HEK293T (cell line): Measurements from ENCODE around the gene IL6R.
"Not testable (repeated sequence)": the region's sequence is repeated elsewhere in the genome, so short reads cannot be mapped to it uniquely, and the experiment has no call there.

Experiments
- CTCF ChIA-PET: fragments of 350-600 bp; formaldehyde crosslinking; extraction: SDS; loops from one replicate; lab custom pipeline; 2021; ENCODE audit warnings: antibody characterized with exemption, inconsistent platforms; lab: Yijun Ruan, JAX
- POLR2A ChIA-PET: fragments of 350-600 bp; formaldehyde crosslinking; extraction: SDS; loops from one replicate; lab custom pipeline; 2020; ENCODE audit warnings: antibody characterized with exemption, inconsistent platforms; lab: Yijun Ruan, JAX
- DNase-seq: peaks from one replicate; pipeline ENCODE4 v3.0.0; 2012; ENCODE audit warnings: mixed read lengths; ENCODE audit errors: extremely low spot score
- ARNT ChIP-seq: fragments of 450-650 bp; IDR thresholded peaks from 2 replicates; pipeline ENCODE4 v1.6.1; 2017; ENCODE audit warnings: mild to moderate bottlenecking
- BHLHE40 ChIP-seq: fragments of 450-650 bp; IDR thresholded peaks from 2 replicates; pipeline ENCODE4 v1.6.1; 2016; ENCODE audit warnings: mild to moderate bottlenecking, moderate library complexity, borderline replicate concordance
- CTBP1 ChIP-seq: fragments of 450-650 bp; IDR thresholded peaks from 2 replicates; pipeline ENCODE4 v1.6.1; 2016; ENCODE audit warnings: borderline replicate concordance
- ELF4 ChIP-seq: fragments of 450-650 bp; IDR thresholded peaks from 2 replicates; pipeline ENCODE4 v1.6.1; 2017; ENCODE audit warnings: antibody characterized with exemption
- FOXA1 ChIP-seq: fragments of 450-650 bp; IDR thresholded peaks from 2 replicates; pipeline ENCODE4 v1.6.1; 2016; ENCODE audit warnings: mild to moderate bottlenecking
- FOXK2 ChIP-seq: fragments of 450-650 bp; IDR thresholded peaks from 2 replicates; pipeline ENCODE4 v1.6.1; 2016; ENCODE audit warnings: mild to moderate bottlenecking
- FOXM1 ChIP-seq: fragments of 450-650 bp; IDR thresholded peaks from 2 replicates; pipeline ENCODE4 v1.6.1; 2017; ENCODE audit warnings: mild to moderate bottlenecking, borderline replicate concordance
- HDGF ChIP-seq: fragments of 450-650 bp; IDR thresholded peaks from 2 replicates; pipeline ENCODE4 v1.6.1; 2017; ENCODE audit warnings: antibody characterized with exemption, borderline replicate concordance
- L3MBTL2 ChIP-seq: fragments of 450-650 bp; conservative IDR thresholded peaks from 2 replicates; pipeline ENCODE4 v1.6.1; 2016; ENCODE audit warnings: mild to moderate bottlenecking
- LEF1 ChIP-seq: fragments of 450-650 bp; IDR thresholded peaks from 2 replicates; pipeline ENCODE4 v1.6.1; 2017; ENCODE audit warnings: mild to moderate bottlenecking, borderline replicate concordance
- NFRKB ChIP-seq: fragments of 450-650 bp; IDR thresholded peaks from 2 replicates; pipeline ENCODE4 v1.6.1; 2016; ENCODE audit warnings: mild to moderate bottlenecking, moderate library complexity
- SP1 ChIP-seq: fragments of 450-650 bp; IDR thresholded peaks from 2 replicates; pipeline ENCODE4 v1.6.1; 2017
- SUZ12 ChIP-seq: fragments of 450-650 bp; IDR thresholded peaks from 2 replicates; pipeline ENCODE4 v1.6.1; 2016; ENCODE audit warnings: mild to moderate bottlenecking
- TARDBP ChIP-seq: fragments of 450-650 bp; IDR thresholded peaks from 2 replicates; pipeline ENCODE4 v1.6.1; 2016
- ZNF384 ChIP-seq: fragments of 450-650 bp; IDR thresholded peaks from 2 replicates; pipeline ENCODE4 v1.6.1; 2016
- TF ChIP-seq, protein P1 (sequence below): fragments of 450-650 bp; IDR thresholded peaks from 2 replicates; pipeline ENCODE4 v1.6.1; 2016

The IL6R gene

DNA sequence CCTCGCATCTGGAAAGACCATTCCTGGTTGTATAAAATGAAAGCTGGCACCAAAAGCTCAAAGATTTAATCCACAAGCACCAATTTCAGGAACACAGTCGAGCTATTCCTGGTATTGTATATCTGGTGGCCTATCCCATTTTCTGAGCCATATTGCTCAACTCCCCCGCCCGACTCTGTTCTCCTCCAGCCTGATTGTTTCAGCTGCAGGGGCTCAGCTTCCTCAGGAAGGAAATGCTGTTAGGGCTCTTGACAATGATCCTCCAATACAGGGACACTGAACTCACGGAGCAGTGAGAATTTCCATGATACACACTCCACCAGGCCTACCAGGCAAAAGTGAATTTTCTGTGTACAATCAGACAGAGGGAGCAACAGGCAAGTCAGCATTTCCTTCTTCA, 80.0 kb downstream of the IL6R start:
- ChIA-PET CTCF (interaction anchor here (0.5 to 3.5 kb wide), 3 partner anchors 61 to 358 kb away, joined by 5 to 10 read pairs (median 6); no protein-coding TSS in a partner anchor), POLR2A (no interaction called here)
- TF ChIP-seq ELF4 (no peak), TARDBP (no peak), SUZ12 (no peak), L3MBTL2 (no peak), ARNT (no peak), CTBP1 (no peak), SP1 (no peak)
- no peak for DNase-seq

DNA sequence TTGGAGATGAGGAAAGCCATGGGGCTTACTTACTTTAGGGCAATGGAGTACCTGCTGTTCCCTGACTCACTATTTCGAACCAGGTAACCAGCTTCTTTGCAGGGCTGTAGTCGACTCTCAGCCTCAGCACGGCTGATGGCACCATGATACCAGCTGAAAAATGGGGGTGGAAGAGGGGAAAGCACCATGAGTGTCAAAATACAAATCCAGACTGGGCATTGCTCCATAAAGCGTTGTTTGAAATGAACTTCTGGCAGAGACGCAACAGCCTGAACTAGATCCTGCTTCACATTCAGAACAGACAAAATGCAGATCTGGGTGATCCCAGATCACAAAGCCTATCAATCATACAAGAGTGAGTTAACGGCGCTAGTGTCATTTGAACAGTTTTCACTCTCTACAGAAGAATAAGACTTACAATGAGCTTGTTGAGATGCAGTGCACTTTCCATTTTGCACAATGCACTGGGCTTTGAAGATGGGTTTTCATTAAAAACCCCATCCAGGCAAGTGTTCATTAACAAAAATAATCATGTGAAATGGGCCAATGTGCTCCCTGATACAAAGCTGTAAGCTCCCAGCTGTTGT, 80.9 kb downstream of the IL6R start:
- no peak for DNase-seq
- CTCF ChIA-PET: interaction anchor here (0.6 to 3.5 kb wide), 2 partner anchors 14 to 61 kb away, joined by 3 to 10 read pairs; no protein-coding TSS in a partner anchor
- POLR2A ChIA-PET: no interaction called here

DNA sequence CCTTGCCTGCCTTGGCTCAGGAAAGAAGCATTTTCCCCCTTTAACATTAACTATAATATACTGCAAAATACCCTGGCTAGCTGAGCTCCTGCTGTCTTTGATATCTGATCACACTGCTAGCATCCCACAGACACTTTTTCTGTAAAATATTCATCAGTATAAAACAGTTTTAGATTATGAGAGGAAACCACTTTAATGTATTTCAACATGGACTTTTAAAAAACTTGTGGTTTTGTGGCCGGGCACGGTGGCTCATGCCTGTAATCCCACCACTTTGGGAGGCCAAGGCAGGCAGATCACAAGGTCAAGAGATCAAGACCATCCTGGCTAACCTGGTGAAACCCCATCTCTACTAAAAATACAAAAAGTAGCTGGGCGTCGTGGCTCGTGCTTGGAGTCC, 81.6 kb downstream of the IL6R start:
- CTCF ChIA-PET: interaction anchor here (3.5 kb wide), 1 partner anchor 60 kb away, joined by 10 read pairs; no protein-coding TSS in a partner anchor
- POLR2A ChIA-PET: not testable (repeated sequence)

More for the DNA sequence above, 80.9 kb downstream of the IL6R start:
- no peak for TF ChIP-seq TARDBP
- no peak for TF ChIP-seq L3MBTL2
- TF ChIP-seq HDGF: no peak
- TF ChIP-seq ARNT: no peak
- TF ChIP-seq SP1: no peak
- no peak for TF ChIP-seq NFRKB
- TF ChIP-seq FOXK2: no peak
- TF ChIP-seq LEF1: no peak

DNA sequence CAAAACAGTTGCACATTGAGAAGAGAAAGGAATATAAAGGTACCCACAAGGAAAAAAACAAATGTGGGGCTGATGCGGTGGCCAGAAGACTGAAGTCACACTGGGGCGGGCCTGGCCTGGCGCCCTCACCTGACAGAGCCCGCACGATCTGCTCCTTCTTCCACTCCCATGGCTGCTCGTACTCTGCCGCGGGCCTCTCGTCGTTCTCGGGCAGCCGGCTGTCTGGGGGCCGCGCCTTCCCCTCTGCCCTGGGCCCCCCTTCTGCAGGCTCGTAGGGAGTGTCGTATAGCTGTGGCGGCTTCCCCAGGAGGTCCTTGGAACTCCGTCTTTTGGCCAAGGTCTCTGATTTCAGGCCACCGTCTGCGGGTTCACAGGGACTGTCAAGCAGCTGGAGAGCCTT, 83.8 kb downstream of the IL6R start:
- ChIA-PET POLR2A (no interaction called here), CTCF (interaction anchor here (3.5 kb wide), 1 partner anchor 58 kb away, joined by 10 read pairs; no protein-coding TSS in a partner anchor)
- DNase-seq: no peak
- TF ChIP-seq, protein P1, sequence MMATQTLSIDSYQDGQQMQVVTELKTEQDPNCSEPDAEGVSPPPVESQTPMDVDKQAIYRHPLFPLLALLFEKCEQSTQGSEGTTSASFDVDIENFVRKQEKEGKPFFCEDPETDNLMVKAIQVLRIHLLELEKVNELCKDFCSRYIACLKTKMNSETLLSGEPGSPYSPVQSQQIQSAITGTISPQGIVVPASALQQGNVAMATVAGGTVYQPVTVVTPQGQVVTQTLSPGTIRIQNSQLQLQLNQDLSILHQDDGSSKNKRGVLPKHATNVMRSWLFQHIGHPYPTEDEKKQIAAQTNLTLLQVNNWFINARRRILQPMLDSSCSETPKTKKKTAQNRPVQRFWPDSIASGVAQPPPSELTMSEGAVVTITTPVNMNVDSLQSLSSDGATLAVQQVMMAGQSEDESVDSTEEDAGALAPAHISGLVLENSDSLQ: no peak
- TF ChIP-seq L3MBTL2 (no peak), HDGF (no peak), SUZ12 (no peak), LEF1 (no peak), ELF4 (no peak), TARDBP (no peak), FOXK2 (no peak)

More for the DNA sequence above, 81.6 kb downstream of the IL6R start:
- DNase-seq: not testable (repeated sequence)

DNA sequence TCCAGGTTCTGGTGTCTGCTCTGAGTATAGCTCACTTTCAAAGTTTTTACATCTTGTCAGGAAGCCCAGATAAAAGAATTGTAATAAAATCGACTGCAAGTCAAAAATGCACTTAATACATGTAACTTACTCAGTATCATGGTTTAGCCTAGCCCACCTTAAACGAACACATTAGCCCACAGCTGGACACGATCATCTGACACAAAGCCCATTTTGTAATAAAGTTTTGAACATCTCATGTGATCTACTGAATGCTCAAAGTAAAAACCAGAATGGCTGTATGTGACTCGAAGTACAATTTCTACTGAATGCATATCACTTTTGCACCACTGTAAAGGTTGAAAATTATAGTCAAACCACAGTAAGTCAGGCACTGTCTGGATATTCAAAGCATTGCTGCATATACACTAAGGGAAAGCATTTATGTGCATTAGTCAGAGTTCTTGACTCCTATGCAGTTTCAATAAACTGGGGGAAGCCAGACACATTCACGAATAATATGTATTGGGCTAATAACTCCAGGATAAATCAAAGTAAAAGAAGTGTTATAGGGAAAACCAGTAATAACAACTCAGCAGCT, 84.6 kb downstream of the IL6R start:
- ChIA-PET CTCF (no interaction called here), POLR2A (interaction anchor here (1.2 kb wide), 1 partner anchor 63 kb away, joined by 3 read pairs; no protein-coding TSS in a partner anchor)
- no peak for TF ChIP-seq CTBP1
- TF ChIP-seq HDGF: no peak
- TF ChIP-seq SUZ12: no peak
- no peak for TF ChIP-seq TARDBP
- TF ChIP-seq ELF4: no peak
- no peak for TF ChIP-seq ZNF384
- TF ChIP-seq, protein P1: no peak
- no peak for TF ChIP-seq FOXM1
- no peak for TF ChIP-seq BHLHE40
- no peak for TF ChIP-seq SP1
- no peak for TF ChIP-seq FOXK2
- TF ChIP-seq L3MBTL2: no peak
- no peak for TF ChIP-seq LEF1
- no peak for TF ChIP-seq FOXA1
- TF ChIP-seq ARNT: no peak
- no peak for TF ChIP-seq NFRKB
- no peak for DNase-seq

DNA sequence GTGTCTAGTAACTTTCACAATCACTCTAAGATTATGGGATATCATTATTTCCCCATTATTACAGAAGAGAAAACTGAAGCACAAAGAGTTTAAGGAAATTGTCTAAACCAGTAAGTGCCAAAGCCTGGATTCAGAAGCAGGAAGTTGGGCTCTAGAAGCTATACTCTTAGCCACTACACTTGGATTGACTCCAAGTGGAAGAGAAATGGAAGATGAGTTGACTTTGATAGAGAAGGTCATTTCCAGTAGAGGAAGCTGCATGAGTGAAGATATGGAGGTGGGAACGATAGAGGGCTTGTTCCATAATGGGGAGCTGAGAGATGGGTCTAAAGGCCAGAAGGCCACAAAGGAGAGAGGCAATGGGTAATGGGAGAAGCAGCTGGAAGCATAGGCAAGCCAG, 85.2 kb downstream of the IL6R start:
- TF ChIP-seq, protein P1: no peak
- no peak for TF ChIP-seq FOXM1
- TF ChIP-seq FOXA1: no peak
- no peak for TF ChIP-seq ZNF384
- TF ChIP-seq ARNT: no peak
- TF ChIP-seq TARDBP: no peak
- TF ChIP-seq CTBP1: no peak
- no peak for TF ChIP-seq NFRKB
- TF ChIP-seq SP1: no peak
- no peak for TF ChIP-seq ELF4
- no peak for TF ChIP-seq FOXK2
- TF ChIP-seq L3MBTL2: no peak
- no peak for TF ChIP-seq SUZ12
- TF ChIP-seq LEF1: no peak
- TF ChIP-seq BHLHE40: no peak
- no peak for DNase-seq
- CTCF ChIA-PET: interaction anchor here (0.8 kb wide), 1 partner anchor 9 kb away, joined by 3 read pairs; no protein-coding TSS in a partner anchor
- POLR2A ChIA-PET: interaction anchor here (1.2 kb wide), 1 partner anchor 62 kb away, joined by 3 read pairs; no protein-coding TSS in a partner anchor
